ENCODE results near the gene DCLK1. TPM values are rescaled to one million over a fixed set of nuclear protein-coding genes. Genes with fewer than 3 reads are reported as not detected.

DCLK1 gene
- total and polyA plus RNA-seq, 12 donors: 0.68 to 22.6 (median 2.3) TPM

- H3K27ac ChIP-seq: no peak overlapping the region
- 72 to 85% (median 73%) methylated on average over 4 of the region's 4 CpGs for WGBS, 4 donors
- intact Hi-C loops (cut with DNase I): no loop called here
Observed at GRCh38 chr13:36160297-36160696, 29.1 kb upstream of the DCLK1 start.

DNA sequence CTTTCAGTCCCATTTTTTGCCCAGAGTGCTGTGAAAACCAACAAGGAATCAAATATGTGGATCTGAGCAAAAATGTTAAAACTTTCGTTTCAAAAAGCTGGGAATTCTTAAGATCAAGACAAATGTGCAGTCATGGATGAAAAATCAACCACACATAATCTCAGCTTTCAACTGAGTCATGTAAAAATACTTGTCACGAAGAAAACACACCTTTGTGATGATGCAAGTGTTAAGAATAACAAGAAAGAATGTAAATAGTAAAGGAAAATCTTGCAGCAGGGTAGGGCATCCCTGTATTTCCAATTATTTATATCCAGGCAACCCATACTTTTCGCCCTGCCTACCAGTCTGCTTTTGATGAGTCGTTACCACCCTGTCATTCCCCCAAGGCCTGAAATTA, 27.4 kb upstream of the DCLK1 start:
- WGBS, 4 donors: 70 to 77% (median 73%) methylated on average over 4 of the region's 4 CpGs

More at GRCh38 chr13:36160297-36160696, 29.1 kb upstream of the DCLK1 start:
- no peaks in the 10 kb centered on the region for H3K27me3 ChIP-seq
- TF ChIP-seq, protein P1, sequence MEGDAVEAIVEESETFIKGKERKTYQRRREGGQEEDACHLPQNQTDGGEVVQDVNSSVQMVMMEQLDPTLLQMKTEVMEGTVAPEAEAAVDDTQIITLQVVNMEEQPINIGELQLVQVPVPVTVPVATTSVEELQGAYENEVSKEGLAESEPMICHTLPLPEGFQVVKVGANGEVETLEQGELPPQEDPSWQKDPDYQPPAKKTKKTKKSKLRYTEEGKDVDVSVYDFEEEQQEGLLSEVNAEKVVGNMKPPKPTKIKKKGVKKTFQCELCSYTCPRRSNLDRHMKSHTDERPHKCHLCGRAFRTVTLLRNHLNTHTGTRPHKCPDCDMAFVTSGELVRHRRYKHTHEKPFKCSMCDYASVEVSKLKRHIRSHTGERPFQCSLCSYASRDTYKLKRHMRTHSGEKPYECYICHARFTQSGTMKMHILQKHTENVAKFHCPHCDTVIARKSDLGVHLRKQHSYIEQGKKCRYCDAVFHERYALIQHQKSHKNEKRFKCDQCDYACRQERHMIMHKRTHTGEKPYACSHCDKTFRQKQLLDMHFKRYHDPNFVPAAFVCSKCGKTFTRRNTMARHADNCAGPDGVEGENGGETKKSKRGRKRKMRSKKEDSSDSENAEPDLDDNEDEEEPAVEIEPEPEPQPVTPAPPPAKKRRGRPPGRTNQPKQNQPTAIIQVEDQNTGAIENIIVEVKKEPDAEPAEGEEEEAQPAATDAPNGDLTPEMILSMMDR (IDR thresholded peaks at IDR 0.05): no peak
- no peak for TF ChIP-seq POLR2A (IDR thresholded peaks at IDR 0.05)
- H3K9me3 ChIP-seq (replicated peaks in 1 of 3): no peaks in the 10 kb centered on the region
- no peak for DNase-seq
- no peaks in the 10 kb centered on the region for H3K4me1 ChIP-seq (replicated peaks in 1 of 2)
- no peak overlapping the region for H3K4me3 ChIP-seq
- H3K36me3 ChIP-seq (replicated peaks in 1 of 2): no peaks in the 10 kb centered on the region

GRCh38 chr13:36157480-36157879, 26.3 kb upstream of the DCLK1 start:
- H3K4me1 ChIP-seq (replicated peaks in 1 of 2): no peaks in the 10 kb centered on the region
- H3K27me3 ChIP-seq: no peaks in the 10 kb centered on the region
- intact Hi-C loops (cut with DNase I): no loop called here
- H3K36me3 ChIP-seq (replicated peaks in 1 of 2): no peaks in the 10 kb centered on the region
- no peak overlapping the region for H3K27ac ChIP-seq
- TF ChIP-seq, protein P1 (IDR thresholded peaks at IDR 0.05): no peak
- TF ChIP-seq POLR2A (IDR thresholded peaks at IDR 0.05): no peak
- WGBS, 4 donors: 25 to 53% (median 47%) methylated on average over 1 of the region's 1 CpG
- no peak overlapping the region for H3K4me3 ChIP-seq
- no peaks in the 10 kb centered on the region for H3K9me3 ChIP-seq (replicated peaks in 1 of 3)
- no peak for DNase-seq

More for the DNA sequence above, 27.4 kb upstream of the DCLK1 start:
- H3K4me1 ChIP-seq (replicated peaks in 1 of 2): no peaks in the 10 kb centered on the region
- no peaks in the 10 kb centered on the region for H3K36me3 ChIP-seq (replicated peaks in 1 of 2)
- H3K4me3 ChIP-seq: no peak overlapping the region
- intact Hi-C loops (cut with DNase I): no loop called here
- H3K27me3 ChIP-seq: no peaks in the 10 kb centered on the region
- H3K27ac ChIP-seq: no peak overlapping the region
- H3K9me3 ChIP-seq (replicated peaks in 1 of 3): no peaks in the 10 kb centered on the region
- no peak for TF ChIP-seq POLR2A (IDR thresholded peaks at IDR 0.05)
- TF ChIP-seq, protein P1 (IDR thresholded peaks at IDR 0.05): no peak
- no peak for DNase-seq

- TF ChIP-seq, protein P1 (IDR thresholded peaks at IDR 0.05): no peak
- no peak for TF ChIP-seq POLR2A (IDR thresholded peaks at IDR 0.05)
- no peaks in the 10 kb centered on the region for H3K9me3 ChIP-seq (replicated peaks in 1 of 3)
- WGBS, 4 donors: 30 to 40% (median 36%) methylated on average over 10 to 35 of the region's 35 CpGs
Observed at GRCh38 chr13:36154567-36155291, 23.5 kb upstream of the DCLK1 start.

More at GRCh38 chr13:36154567-36155291, 23.5 kb upstream of the DCLK1 start:
- H3K4me3 ChIP-seq: no peak overlapping the region
- H3K36me3 ChIP-seq (replicated peaks in 1 of 2): no peaks in the 10 kb centered on the region
- H3K27me3 ChIP-seq: no peaks in the 10 kb centered on the region
- DNase-seq: no peak
- no peaks in the 10 kb centered on the region for H3K4me1 ChIP-seq (replicated peaks in 1 of 2)
- intact Hi-C loops (cut with DNase I): no loop called here
- no peak overlapping the region for H3K27ac ChIP-seq

Data from adrenal gland (tissue), 12 donors.